ENCODE data around the gene EIF3L. TPM values are rescaled to one million over a fixed set of nuclear protein-coding genes. Genes with fewer than 3 reads are reported as not detected.

The EIF3L gene
- total RNA-seq, 1 experiment from 2014 or later, result 739 TPM

DNA sequence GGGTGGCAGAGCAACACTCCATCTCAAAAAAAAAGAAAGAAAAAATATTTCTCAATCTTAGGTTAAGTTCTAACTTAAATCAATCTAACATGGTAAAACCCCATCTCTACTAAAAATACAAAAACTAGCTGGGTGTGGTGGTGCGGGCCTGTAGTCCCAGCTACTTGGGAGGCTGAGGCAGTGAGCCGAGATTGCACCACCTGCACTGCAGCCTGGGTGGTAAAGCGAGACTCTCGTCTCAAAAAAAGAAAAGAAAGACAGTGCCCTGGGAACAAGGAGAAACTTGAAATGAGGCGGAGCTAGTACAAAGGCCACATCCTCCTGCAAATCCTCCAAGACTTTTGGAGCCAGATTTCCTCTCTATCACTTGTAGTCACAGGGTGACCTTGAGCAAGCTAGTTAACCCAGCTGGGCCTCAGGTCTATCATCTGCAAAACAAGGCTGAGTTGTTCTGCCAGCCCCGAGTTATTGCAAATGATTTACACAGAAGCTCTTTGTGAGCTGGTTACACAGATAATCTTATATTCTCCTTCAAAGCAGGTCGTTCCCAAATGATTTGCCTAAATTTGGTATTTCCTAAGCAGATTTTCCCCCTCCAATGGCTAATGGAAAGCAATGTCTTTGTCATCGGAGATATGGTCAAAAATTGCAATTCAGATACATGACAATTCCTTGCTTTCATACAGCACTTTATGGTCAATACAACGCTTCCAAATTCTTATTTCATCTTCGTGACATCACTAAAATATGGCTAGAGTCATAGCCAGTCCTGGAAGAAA is 7.0 kb upstream of the EIF3L start:
- H2BK5ac ChIP-seq (ENCODE audit: insufficient read length, low read length), result no peak overlapping the region
- no peak overlapping the region for H2AFZ ChIP-seq (ENCODE audit: low read length)
- H3K79me2 ChIP-seq (ENCODE audit: insufficient read depth, low read length), result no peaks in the 10 kb centered on the region; the same call in 1 of the 2 replicates
- H3K56ac ChIP-seq (ENCODE audit: insufficient read length, low read depth, low read length), result no peak overlapping the region
- DNase-seq, result no peak
- no peaks in the 10 kb centered on the region for H4K20me1 ChIP-seq (ENCODE audit: control insufficient read depth, insufficient read depth, insufficient read length)
- no peaks in the 10 kb centered on the region for H3K23me2 ChIP-seq (ENCODE audit: insufficient read length, low read depth, low read length, poor library complexity, severe bottlenecking)
- H2BK120ac ChIP-seq (ENCODE audit: low read depth, low read length, poor library complexity, severe bottlenecking), result no peak overlapping the region
- no peaks in the 10 kb centered on the region for H3K79me1 ChIP-seq (ENCODE audit: insufficient read depth, low read depth, low read length, poor library complexity, severe bottlenecking)
- no peak overlapping the region for H2AK5ac ChIP-seq (ENCODE audit: insufficient read length, low read length)
- no peak overlapping the region for H3K9ac ChIP-seq (ENCODE audit: extremely low read depth, insufficient read length, low read length)
- H3K27ac ChIP-seq (ENCODE audit: insufficient read length, low read depth, low read length), result no peak overlapping the region
- H4K91ac ChIP-seq (ENCODE audit: insufficient read length, low read depth, low read length), result no peak overlapping the region
- H3K4ac ChIP-seq (ENCODE audit: low read depth, low read length), result no peak overlapping the region
- no peak overlapping the region for H3K23ac ChIP-seq (ENCODE audit: insufficient read length, low read depth, low read length)
- Mint-ChIP-seq H3K36me3 (ENCODE audit: insufficient read depth in 1 of 3, low read depth in 3 of 3) (peaks cover 0 to 22% (median 7%) of the 10 kb centered on the region in 3 experiments; a peak in 4 of 7 replicates), H3K9me3 (no peaks in the 10 kb centered on the region), H3K4me1 (peaks cover 3 to 10% of the 10 kb centered on the region in 2 experiments; a peak in 1 of 4 replicates), H3K4me3 (peak overlapping the region; percentile 85 to 93), H3K27me3 (ENCODE audit: low read depth) (no peaks in the 10 kb centered on the region), H3K27ac (no peak overlapping the region)
- no CpG with 5 or more reads among the region's 10 CpGs for WGBS (ENCODE audit: extremely low coverage, insufficient read length, low lambda C conversion rate)
- no peak overlapping the region for H2BK20ac ChIP-seq (ENCODE audit: low read depth, low read length, poor library complexity, severe bottlenecking)
- no peak overlapping the region for H3K14ac ChIP-seq (ENCODE audit: insufficient read depth, low read length)
- no peaks in the 10 kb centered on the region for H3K27me3 ChIP-seq (ENCODE audit: insufficient read depth, low read length)
- no peaks in the 10 kb centered on the region for H3K9me3 ChIP-seq (ENCODE audit: control insufficient read depth, low read depth, low read length)
- no peaks in the 10 kb centered on the region for H3K4me1 ChIP-seq (ENCODE audit: insufficient read depth, low read length)
- no peak overlapping the region for H3K4me2 ChIP-seq (ENCODE audit: insufficient read depth, insufficient read length, low read length)
- no peak overlapping the region for H4K8ac ChIP-seq (replicated peaks; ENCODE audit: insufficient read length, low read depth, low read length)
- TF ChIP-seq, protein P1, sequence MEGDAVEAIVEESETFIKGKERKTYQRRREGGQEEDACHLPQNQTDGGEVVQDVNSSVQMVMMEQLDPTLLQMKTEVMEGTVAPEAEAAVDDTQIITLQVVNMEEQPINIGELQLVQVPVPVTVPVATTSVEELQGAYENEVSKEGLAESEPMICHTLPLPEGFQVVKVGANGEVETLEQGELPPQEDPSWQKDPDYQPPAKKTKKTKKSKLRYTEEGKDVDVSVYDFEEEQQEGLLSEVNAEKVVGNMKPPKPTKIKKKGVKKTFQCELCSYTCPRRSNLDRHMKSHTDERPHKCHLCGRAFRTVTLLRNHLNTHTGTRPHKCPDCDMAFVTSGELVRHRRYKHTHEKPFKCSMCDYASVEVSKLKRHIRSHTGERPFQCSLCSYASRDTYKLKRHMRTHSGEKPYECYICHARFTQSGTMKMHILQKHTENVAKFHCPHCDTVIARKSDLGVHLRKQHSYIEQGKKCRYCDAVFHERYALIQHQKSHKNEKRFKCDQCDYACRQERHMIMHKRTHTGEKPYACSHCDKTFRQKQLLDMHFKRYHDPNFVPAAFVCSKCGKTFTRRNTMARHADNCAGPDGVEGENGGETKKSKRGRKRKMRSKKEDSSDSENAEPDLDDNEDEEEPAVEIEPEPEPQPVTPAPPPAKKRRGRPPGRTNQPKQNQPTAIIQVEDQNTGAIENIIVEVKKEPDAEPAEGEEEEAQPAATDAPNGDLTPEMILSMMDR (conservative IDR thresholded peaks at IDR 0.05), result no peak
- no peak overlapping the region for H2BK15ac ChIP-seq (ENCODE audit: low read depth, low read length)
- no peak overlapping the region for H3K18ac ChIP-seq (ENCODE audit: insufficient read length, low read depth, low read length)
- no peak overlapping the region for H4K5ac ChIP-seq (ENCODE audit: insufficient read length, low read depth, low read length)
- H2BK12ac ChIP-seq (ENCODE audit: insufficient read length, low read depth, low read length), result no peak overlapping the region
- no peak overlapping the region for H3T11ph ChIP-seq (ENCODE audit: low read length)

Data from H9 (cell line).